Memory B cell (primary cell): ENCODE measurements around the gene PGRMC1.
A peak's percentile ranks its signal among the peaks of the same experiment; 100 is the strongest.
"Not testable (repeated sequence)": the region's sequence is repeated elsewhere in the genome, so short reads cannot be mapped to it uniquely, and the experiment has no call there.

Experiments
- ATAC-seq: fragments of 150-1000 bp; cut with Tn5 transposase; 2 replicates; pipeline ENCODE4 v1.10.0; 2021; ENCODE audit warnings: low read depth, mild to moderate bottlenecking, moderate library complexity
- DNase-seq, 2 donors: peaks; one replicate each; pipeline ENCODE4 v3.0.0; 2022; ENCODE audit warnings: low spot score in 2 of 2
- H3K27ac Mint-ChIP-seq: one replicate; pipeline ENCODE4 v1.8.0; 2022; ENCODE audit warnings: mild to moderate bottlenecking, moderate library complexity, mixed read lengths
- H3K27me3 Mint-ChIP-seq: one replicate; pipeline ENCODE4 v1.8.0; 2022; ENCODE audit warnings: mixed read lengths
- H3K36me3 Mint-ChIP-seq: one replicate; pipeline ENCODE4 v1.8.0; 2022; ENCODE audit warnings: mild to moderate bottlenecking, mixed read lengths
- H3K4me1 Mint-ChIP-seq: one replicate; pipeline ENCODE4 v1.8.0; 2022; ENCODE audit warnings: mixed read lengths
- H3K4me3 Mint-ChIP-seq: one replicate; pipeline ENCODE4 v1.8.0; 2022; ENCODE audit warnings: mild to moderate bottlenecking, moderate library complexity, mixed read lengths
- H3K9me3 Mint-ChIP-seq: one replicate; pipeline ENCODE4 v1.8.0; 2022; ENCODE audit warnings: mixed read lengths

The PGRMC1 gene

GRCh38 chrX:119249891-119250290 is 13.8 kb downstream of the PGRMC1 start:
- H3K36me3 Mint-ChIP-seq = peaks cover 4% of the 10 kb centered on the region
- H3K9me3 Mint-ChIP-seq = no peaks in the 10 kb centered on the region
- H3K27me3 Mint-ChIP-seq = peaks cover 2% of the 10 kb centered on the region
- no peaks in the 10 kb centered on the region for H3K4me1 Mint-ChIP-seq
- no peak overlapping the region for H3K4me3 Mint-ChIP-seq
- ATAC-seq (no peak), DNase-seq (no peak)
- no peak overlapping the region for H3K27ac Mint-ChIP-seq

GRCh38 chrX:119251386-119251785 is 15.3 kb downstream of the PGRMC1 start:
- Mint-ChIP-seq H3K36me3 (peaks cover 1% of the 10 kb centered on the region), H3K9me3 (no peaks in the 10 kb centered on the region), H3K27me3 (peaks cover 2% of the 10 kb centered on the region), H3K4me1 (no peaks in the 10 kb centered on the region), H3K4me3 (no peak overlapping the region), H3K27ac (no peak overlapping the region)
- ATAC-seq = no peak
- DNase-seq = no peak

GRCh38 chrX:119252716-119253115 is 16.6 kb downstream of the PGRMC1 start:
- DNase-seq (no peak), ATAC-seq (no peak)
- no peaks in the 10 kb centered on the region for H3K9me3 Mint-ChIP-seq
- no peak overlapping the region for H3K27ac Mint-ChIP-seq
- H3K27me3 Mint-ChIP-seq = peaks cover 9% of the 10 kb centered on the region
- H3K4me1 Mint-ChIP-seq = no peaks in the 10 kb centered on the region
- H3K4me3 Mint-ChIP-seq = no peak overlapping the region
- peaks cover 1% of the 10 kb centered on the region for H3K36me3 Mint-ChIP-seq

- Mint-ChIP-seq H3K9me3 (no peaks in the 10 kb centered on the region), H3K4me1 (peaks cover 2% of the 10 kb centered on the region), H3K4me3 (no peak overlapping the region), H3K36me3 (no peaks in the 10 kb centered on the region), H3K27ac (no peak overlapping the region), H3K27me3 (no peaks in the 10 kb centered on the region)
- no peak for ATAC-seq
- DNase-seq = no peak
These were observed 30.4 kb downstream of the PGRMC1 start for GRCh38 chrX:119266364-119266995.

GRCh38 chrX:119267115-119267514 is 31.0 kb downstream of the PGRMC1 start:
- not testable (repeated sequence) for H3K27ac Mint-ChIP-seq, H3K4me1 Mint-ChIP-seq, DNase-seq, H3K27me3 Mint-ChIP-seq, H3K4me3 Mint-ChIP-seq, H3K36me3 Mint-ChIP-seq, ATAC-seq, H3K9me3 Mint-ChIP-seq

GRCh38 chrX:119272882-119273419 is 36.9 kb downstream of the PGRMC1 start:
- Mint-ChIP-seq H3K4me3 (peak overlapping the region; percentile 77), H3K9me3 (no peaks in the 10 kb centered on the region), H3K4me1 (no peaks in the 10 kb centered on the region), H3K27ac (no peak overlapping the region), H3K27me3 (no peaks in the 10 kb centered on the region), H3K36me3 (no peaks in the 10 kb centered on the region)
- ATAC-seq (no peak), DNase-seq (no peak)

GRCh38 chrX:119273420-119274192 is 37.5 kb downstream of the PGRMC1 start:
- Mint-ChIP-seq H3K9me3 (no peaks in the 10 kb centered on the region), H3K27ac (no peak overlapping the region), H3K4me1 (no peaks in the 10 kb centered on the region), H3K4me3 (peak overlapping the region; percentile 77), H3K27me3 (no peaks in the 10 kb centered on the region), H3K36me3 (no peaks in the 10 kb centered on the region)
- peak; percentile 33 to 38 for DNase-seq
- ATAC-seq = peak; percentile 89

- H3K4me3 Mint-ChIP-seq, H3K36me3 Mint-ChIP-seq, H3K9me3 Mint-ChIP-seq, H3K4me1 Mint-ChIP-seq, ATAC-seq, H3K27me3 Mint-ChIP-seq, DNase-seq, H3K27ac Mint-ChIP-seq: not testable (repeated sequence)
These were observed 46.3 kb downstream of the PGRMC1 start for GRCh38 chrX:119282347-119282746.

- H3K4me3 Mint-ChIP-seq = no peak overlapping the region
- DNase-seq (no peak), ATAC-seq (no peak)
- H3K9me3 Mint-ChIP-seq = no peaks in the 10 kb centered on the region
- peaks cover 2% of the 10 kb centered on the region for H3K4me1 Mint-ChIP-seq
- H3K36me3 Mint-ChIP-seq = no peaks in the 10 kb centered on the region
- H3K27me3 Mint-ChIP-seq = peaks cover 9% of the 10 kb centered on the region
- H3K27ac Mint-ChIP-seq = no peak overlapping the region
These were observed 52.9 kb downstream of the PGRMC1 start for GRCh38 chrX:119288890-119289393.

GRCh38 chrX:119290476-119290875 is 54.4 kb downstream of the PGRMC1 start:
- no peak overlapping the region for H3K4me3 Mint-ChIP-seq
- H3K4me1 Mint-ChIP-seq = peaks cover 2% of the 10 kb centered on the region
- no peak for DNase-seq
- H3K9me3 Mint-ChIP-seq = no peaks in the 10 kb centered on the region
- no peak for ATAC-seq
- H3K27ac Mint-ChIP-seq = no peak overlapping the region
- peaks cover 7% of the 10 kb centered on the region for H3K27me3 Mint-ChIP-seq
- no peaks in the 10 kb centered on the region for H3K36me3 Mint-ChIP-seq

- DNase-seq, H3K27me3 Mint-ChIP-seq, ATAC-seq, H3K27ac Mint-ChIP-seq, H3K4me3 Mint-ChIP-seq, H3K9me3 Mint-ChIP-seq, H3K4me1 Mint-ChIP-seq, H3K36me3 Mint-ChIP-seq: not testable (repeated sequence)
These were observed 55.2 kb downstream of the PGRMC1 start for GRCh38 chrX:119291246-119291645.

- DNase-seq = no peak
- H3K9me3 Mint-ChIP-seq = peaks cover under 1% of the 10 kb centered on the region
- no peak overlapping the region for H3K4me3 Mint-ChIP-seq
- H3K4me1 Mint-ChIP-seq = peaks cover 2% of the 10 kb centered on the region
- peaks cover 7% of the 10 kb centered on the region for H3K27me3 Mint-ChIP-seq
- no peak overlapping the region for H3K27ac Mint-ChIP-seq
- ATAC-seq = no peak
- H3K36me3 Mint-ChIP-seq = no peaks in the 10 kb centered on the region
These were observed 56.4 kb downstream of the PGRMC1 start for GRCh38 chrX:119292445-119292844.
